Gastrocnemius medialis (tissue), 4 donors: ENCODE results near the gene DKKL1. TPM values are rescaled to one million over a fixed set of nuclear protein-coding genes. Genes with fewer than 3 reads are reported as not detected.

Source experiments
- ATAC-seq, 2 donors: fragments of 150-250 bp; one replicate each; pipeline ENCODE4 v1.9.1; 2016
- DNase-seq, 2 donors: peaks; one replicate each; pipeline ENCODE4 v3.0.0-alpha.2; 2019
- H3K27ac ChIP-seq, 4 donors: fragments of 200-600 bp; sonication (generic); 1 replicate in 1 of 4; 2 replicates in 3 of 4; pipeline ENCODE4 v1.5.1; 2016 to 2018; ENCODE audit warnings: mild to moderate bottlenecking in 2 of 4, moderate library complexity in 1 of 4
- H3K27me3 ChIP-seq, 3 donors: fragments of 200-600 bp; sonication (generic) in 2 of 3; 1 replicate in 1 of 3; 2 replicates in 2 of 3; pipeline versions ENCODE4 v1.5.1 to v1.6.0; 2016 to 2019; ENCODE audit warnings: mild to moderate bottlenecking in 1 of 3, moderate library complexity in 1 of 3
- H3K36me3 ChIP-seq, 2 donors: fragments of 200-600 bp; sonication (generic) in 1 of 2; one replicate each; pipeline ENCODE4 v1.5.1; 2017 to 2018
- H3K4me1 ChIP-seq, 2 donors: fragments of 200-600 bp; sonication (generic) in 1 of 2; one replicate each; pipeline ENCODE4 v1.5.1; 2016 to 2017; ENCODE audit warnings: mild to moderate bottlenecking in 2 of 2
- H3K4me3 ChIP-seq, 4 donors: fragments of 200-600 bp; sonication (generic) in 3 of 4; 1 replicate in 1 of 4; 2 replicates in 3 of 4; pipeline ENCODE4 v1.5.1; 2016 to 2019; ENCODE audit warnings: mild to moderate bottlenecking in 2 of 4
- H3K9me3 ChIP-seq, 3 donors: fragments of 200-600 bp; sonication (generic) in 2 of 3; 1 replicate in 1 of 3; 2 replicates in 2 of 3; pipeline ENCODE4 v1.5.1; 2016 to 2019
- POLR2A ChIP-seq, 2 donors: fragments of 450-650 bp; IDR thresholded peaks; one replicate each; pipeline ENCODE4 v1.6.1; 2017; ENCODE audit warnings: antibody characterized with exemption in 2 of 2, mild to moderate bottlenecking in 2 of 2, moderate library complexity in 2 of 2
- in situ Hi-C, 4 donors: fragments of 200-750 bp; cut with MboI; loops; one replicate each; pipeline versions ENCODE4 v1.15.0 to v1.8.0; 2017; ENCODE audit warnings: low sequenced_read_pairs in 4 of 4
- intact Hi-C: fragments of 100-400 bp; cut with DNase I; formaldehyde crosslinking; loops from one replicate; pipeline ENCODE4 v1.15.1; 2023; ENCODE audit warnings: low total_unique reads
- total RNA-seq, 4 donors: library from RNA; depleted of rRNA; stranded (reverse); fragments of >200 nt; gene quantifications; one replicate each; pipeline versions ENCODE4 v1.1.0 to v1.2.3, GENCODE V29; 2016
- TF ChIP-seq, protein P1 (sequence below), 5 experiments: fragments of 450-650 bp in 3 of 5; fragments of 200-600 bp in 2 of 5; sonication (generic) in 2 of 5; IDR thresholded peaks in 4 of 5; conservative IDR thresholded peaks in 1 of 5; 1 replicate in 4 of 5; 2 replicates in 1 of 5; pipeline ENCODE4 v1.5.1; 2016 to 2019; ENCODE audit warnings: antibody characterized with exemption in 5 of 5, mild to moderate bottlenecking in 3 of 5, moderate library complexity in 3 of 5

DKKL1 gene
- total RNA-seq, 4 donors from 2014 or later = not detected

GRCh38 chr19:49347191-49347590 is 16.5 kb upstream of the DKKL1 start:
- in situ Hi-C loops = no loop called here
- Histone ChIP-seq H3K36me3 (no peaks in the 10 kb centered on the region), H3K4me1 (no peaks in the 10 kb centered on the region), H3K27me3 (no peaks in the 10 kb centered on the region), H3K9me3 (no peaks in the 10 kb centered on the region), H3K4me3 (no peak overlapping the region), H3K27ac (no peak overlapping the region)
- intact Hi-C loops = no loop called here
- no peak for TF ChIP-seq POLR2A (IDR thresholded peaks at IDR 0.05)
- TF ChIP-seq, protein P1, sequence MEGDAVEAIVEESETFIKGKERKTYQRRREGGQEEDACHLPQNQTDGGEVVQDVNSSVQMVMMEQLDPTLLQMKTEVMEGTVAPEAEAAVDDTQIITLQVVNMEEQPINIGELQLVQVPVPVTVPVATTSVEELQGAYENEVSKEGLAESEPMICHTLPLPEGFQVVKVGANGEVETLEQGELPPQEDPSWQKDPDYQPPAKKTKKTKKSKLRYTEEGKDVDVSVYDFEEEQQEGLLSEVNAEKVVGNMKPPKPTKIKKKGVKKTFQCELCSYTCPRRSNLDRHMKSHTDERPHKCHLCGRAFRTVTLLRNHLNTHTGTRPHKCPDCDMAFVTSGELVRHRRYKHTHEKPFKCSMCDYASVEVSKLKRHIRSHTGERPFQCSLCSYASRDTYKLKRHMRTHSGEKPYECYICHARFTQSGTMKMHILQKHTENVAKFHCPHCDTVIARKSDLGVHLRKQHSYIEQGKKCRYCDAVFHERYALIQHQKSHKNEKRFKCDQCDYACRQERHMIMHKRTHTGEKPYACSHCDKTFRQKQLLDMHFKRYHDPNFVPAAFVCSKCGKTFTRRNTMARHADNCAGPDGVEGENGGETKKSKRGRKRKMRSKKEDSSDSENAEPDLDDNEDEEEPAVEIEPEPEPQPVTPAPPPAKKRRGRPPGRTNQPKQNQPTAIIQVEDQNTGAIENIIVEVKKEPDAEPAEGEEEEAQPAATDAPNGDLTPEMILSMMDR (IDR thresholded peaks at IDR 0.05 in 4 of 5, conservative IDR thresholded peaks at IDR 0.05 in 1 of 5) = no peak
- DNase-seq (no peak), ATAC-seq (no peak)

DNA sequence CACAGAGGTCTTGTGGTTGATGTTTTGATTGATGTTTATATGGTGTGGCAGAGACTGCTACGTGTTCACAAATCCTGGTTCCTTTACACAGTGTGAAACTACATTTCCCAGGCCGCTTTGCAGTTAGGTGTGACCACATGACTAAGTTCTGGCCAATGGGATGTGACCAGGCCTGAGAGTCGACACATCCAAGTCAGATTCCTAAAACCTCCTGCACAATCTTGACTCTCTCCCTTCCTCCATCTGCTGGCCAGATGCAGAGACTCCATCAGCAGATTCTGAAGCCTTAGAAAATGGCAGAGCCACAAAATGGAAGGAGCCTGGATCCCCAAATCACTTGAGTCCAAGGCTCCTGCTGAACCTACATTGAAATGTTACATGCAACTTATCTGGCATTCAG is 15.8 kb upstream of the DKKL1 start:
- TF ChIP-seq, protein P1 (IDR thresholded peaks at IDR 0.05 in 4 of 5, conservative IDR thresholded peaks at IDR 0.05 in 1 of 5) = no peak
- no peak for TF ChIP-seq POLR2A (IDR thresholded peaks at IDR 0.05)
- no peaks in the 10 kb centered on the region for H3K27me3 ChIP-seq
- no peak overlapping the region for H3K27ac ChIP-seq
- intact Hi-C loops (no loop called here), in situ Hi-C loops (no loop called here)
- no peaks in the 10 kb centered on the region for H3K9me3 ChIP-seq
- H3K36me3 ChIP-seq = no peaks in the 10 kb centered on the region
- no peaks in the 10 kb centered on the region for H3K4me1 ChIP-seq
- no peak overlapping the region for H3K4me3 ChIP-seq
- DNase-seq = no peak
- no peak for ATAC-seq

DNA sequence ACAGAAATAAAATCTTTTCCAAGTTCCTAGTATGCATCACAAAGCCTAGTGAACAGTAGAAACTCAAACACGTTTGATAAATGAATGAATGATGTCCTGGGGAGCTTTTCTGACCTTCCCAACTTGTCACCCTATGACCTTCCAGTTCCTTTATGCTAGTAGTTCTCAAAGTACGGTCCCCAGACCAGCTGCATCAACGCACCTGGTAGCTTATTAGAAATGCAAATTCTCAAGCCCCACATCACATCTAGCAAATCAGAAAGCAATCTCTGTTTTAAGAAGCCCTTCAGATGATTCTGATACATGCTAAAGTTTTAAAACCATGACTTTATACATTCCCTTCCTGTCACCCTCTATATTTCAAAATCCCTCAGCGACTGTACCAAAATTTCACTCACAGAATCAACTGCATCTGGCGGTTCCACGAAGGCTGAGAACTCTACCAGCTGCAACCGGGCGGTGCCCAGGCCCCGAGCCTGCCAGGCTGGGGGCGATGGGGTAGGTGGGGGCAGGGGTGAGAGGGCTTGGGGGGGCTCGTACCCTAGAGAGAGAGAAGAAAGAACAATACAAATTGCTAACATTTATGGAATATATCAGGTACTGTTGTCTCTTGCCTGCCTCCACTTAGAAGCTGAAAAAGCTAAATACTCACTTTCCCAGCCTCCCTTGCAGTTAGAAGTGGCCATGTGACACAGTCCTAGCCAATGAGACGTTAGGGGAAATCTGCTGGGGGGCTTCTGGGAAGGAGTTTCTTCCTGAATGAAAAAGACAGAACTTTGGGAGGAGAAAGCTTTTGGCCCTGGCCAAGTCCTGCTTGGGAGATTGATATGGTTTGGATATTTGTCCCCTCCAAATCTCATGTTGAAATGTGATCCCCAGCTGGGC is 15.1 kb upstream of the DKKL1 start:
- Histone ChIP-seq H3K27ac (no peak overlapping the region), H3K4me1 (no peaks in the 10 kb centered on the region), H3K27me3 (no peaks in the 10 kb centered on the region), H3K9me3 (no peaks in the 10 kb centered on the region), H3K4me3 (no peak overlapping the region), H3K36me3 (no peaks in the 10 kb centered on the region)
- in situ Hi-C loops = no loop called here
- intact Hi-C loops = no loop called here
- ATAC-seq (no peak), DNase-seq (no peak)
- TF ChIP-seq, protein P1 (IDR thresholded peaks at IDR 0.05 in 4 of 5, conservative IDR thresholded peaks at IDR 0.05 in 1 of 5) = no peak
- TF ChIP-seq POLR2A (IDR thresholded peaks at IDR 0.05) = no peak

DNA sequence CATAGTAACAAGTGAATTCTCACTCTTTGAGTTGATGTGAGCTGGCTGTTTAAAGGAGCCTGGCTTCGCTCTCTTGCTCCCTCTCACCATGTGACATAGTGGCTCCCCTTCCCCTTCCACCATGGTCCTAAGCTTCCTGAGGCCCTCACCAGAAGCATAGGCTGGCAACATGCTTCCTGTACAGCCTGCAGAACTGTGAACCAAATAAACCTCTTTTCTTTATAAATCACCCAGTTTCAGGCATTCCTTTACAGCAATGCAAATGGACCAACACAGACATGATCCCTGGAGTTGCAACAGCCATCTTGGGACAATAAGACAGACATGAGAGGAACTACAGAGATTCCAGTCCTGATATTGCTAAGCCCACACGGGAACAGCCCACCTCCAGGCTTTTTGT is 14.1 kb upstream of the DKKL1 start:
- ATAC-seq = no peak
- Histone ChIP-seq H3K27ac (no peak overlapping the region), H3K36me3 (no peaks in the 10 kb centered on the region), H3K4me1 (no peaks in the 10 kb centered on the region), H3K27me3 (no peaks in the 10 kb centered on the region), H3K9me3 (no peaks in the 10 kb centered on the region), H3K4me3 (no peak overlapping the region)
- in situ Hi-C loops = no loop called here
- no peak for TF ChIP-seq POLR2A (IDR thresholded peaks at IDR 0.05)
- TF ChIP-seq, protein P1 (IDR thresholded peaks at IDR 0.05 in 4 of 5, conservative IDR thresholded peaks at IDR 0.05 in 1 of 5) = no peak
- no peak for DNase-seq
- intact Hi-C loops = no loop called here
